8988T (cell line): ENCODE results near the gene CNTNAP5.

ENCODE experiments used
- DNase-seq: peaks from one replicate; pipeline ENCODE4 v3.0.0; 2011

The CNTNAP5 gene

GRCh38 chr2:124272261-124272841, 247.3 kb downstream of the CNTNAP5 start:
- DNase-seq = no peak

DNA sequence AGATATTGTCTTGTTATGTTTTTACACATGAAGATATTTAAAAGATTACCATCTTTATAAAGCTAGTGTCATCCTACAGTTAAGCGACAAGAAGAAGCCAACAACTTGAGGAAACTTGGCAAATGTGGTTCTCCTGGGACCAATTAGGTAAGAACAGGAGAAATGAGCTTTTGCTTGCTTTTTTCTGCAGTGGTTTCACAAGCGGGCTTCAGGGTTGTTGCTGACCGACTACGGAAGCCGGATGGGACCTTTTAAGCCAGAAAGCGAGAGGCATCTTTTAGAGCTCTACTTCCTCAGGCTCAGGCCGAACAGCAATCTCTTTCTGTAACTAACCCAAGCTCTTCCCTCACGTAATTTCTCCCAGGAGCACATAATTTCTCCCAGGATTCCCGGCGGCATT, 256.5 kb downstream of the CNTNAP5 start:
- DNase-seq = no peak

DNA sequence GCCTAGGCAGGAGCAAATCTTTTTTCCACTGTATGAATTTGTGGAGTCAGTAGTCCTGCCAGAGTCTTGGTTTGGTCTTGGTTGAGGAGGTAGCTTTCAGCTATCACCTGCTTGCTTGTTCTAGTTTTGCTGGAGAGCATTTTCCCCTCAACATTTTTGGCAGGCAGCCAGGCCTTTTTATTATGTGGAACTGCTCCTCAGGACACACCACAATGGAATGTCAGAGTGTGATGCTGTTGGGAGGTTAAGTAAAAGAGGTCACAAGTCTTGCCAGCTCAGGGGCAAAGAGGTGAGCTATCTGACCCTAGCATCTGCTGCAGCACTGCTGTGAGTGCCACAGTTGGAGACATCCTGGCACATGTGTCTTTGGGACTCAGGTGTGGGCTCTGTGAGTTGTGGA, 258.0 kb downstream of the CNTNAP5 start:
- DNase-seq = no peak

- DNase-seq = no peak
These were observed 261.1 kb downstream of the CNTNAP5 start for GRCh38 chr2:124286089-124286783.

DNA sequence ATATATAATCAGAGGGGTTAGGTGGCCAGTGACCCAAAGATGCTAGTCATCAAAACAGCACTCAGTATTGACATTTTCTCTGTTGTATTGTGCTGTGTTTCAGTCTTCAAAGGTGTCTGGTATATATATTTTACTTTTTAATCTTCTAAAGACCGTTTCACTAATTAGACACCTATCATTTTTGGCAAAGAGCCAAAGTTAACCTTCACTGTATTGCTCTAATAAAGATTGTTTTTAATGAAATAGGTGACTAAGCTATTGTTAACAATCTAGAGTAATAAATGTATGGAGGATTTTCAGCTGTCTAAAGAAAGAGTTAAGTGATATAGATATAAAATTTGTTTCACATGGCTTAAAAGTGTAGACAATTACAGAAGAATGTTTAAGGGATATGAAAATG, 264.0 kb downstream of the CNTNAP5 start:
- no peak for DNase-seq

DNA sequence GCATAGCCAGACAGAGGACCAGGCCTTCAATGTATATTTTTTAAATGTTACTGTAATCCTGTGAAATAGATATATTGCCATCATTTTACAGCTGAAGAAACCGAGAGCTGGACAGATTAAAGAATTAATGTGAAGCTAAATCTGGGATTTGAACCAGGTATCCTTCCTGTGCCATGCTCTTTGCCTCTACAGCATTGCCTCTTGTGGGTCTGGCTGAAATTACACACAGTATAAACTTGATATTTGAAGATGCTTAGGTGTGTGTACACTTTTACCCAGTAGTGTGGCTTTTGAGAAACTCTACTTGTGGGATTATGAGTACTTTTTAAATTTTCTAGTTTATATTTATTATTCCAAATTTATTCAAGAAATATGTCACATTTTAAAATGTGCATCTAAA, 264.5 kb downstream of the CNTNAP5 start:
- DNase-seq = no peak

DNA sequence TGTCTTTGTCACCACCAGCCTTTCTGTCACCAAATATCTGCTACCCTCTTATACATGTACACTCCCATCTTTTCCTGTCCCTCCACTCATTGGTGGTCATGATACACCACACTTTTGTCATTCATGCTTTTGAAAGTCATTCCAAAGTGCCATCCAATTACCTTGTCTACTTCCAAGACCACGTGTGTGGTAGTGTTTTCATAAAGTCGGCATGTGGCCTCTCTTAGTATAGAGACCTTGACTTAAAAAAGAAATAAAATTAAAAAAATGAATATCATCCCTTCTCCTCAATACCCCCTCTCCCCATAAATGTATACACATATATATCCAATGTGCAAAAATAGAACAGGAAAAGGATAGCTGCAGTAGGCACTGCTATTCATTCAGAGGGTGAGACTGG, 271.4 kb downstream of the CNTNAP5 start:
- DNase-seq = no peak

DNA sequence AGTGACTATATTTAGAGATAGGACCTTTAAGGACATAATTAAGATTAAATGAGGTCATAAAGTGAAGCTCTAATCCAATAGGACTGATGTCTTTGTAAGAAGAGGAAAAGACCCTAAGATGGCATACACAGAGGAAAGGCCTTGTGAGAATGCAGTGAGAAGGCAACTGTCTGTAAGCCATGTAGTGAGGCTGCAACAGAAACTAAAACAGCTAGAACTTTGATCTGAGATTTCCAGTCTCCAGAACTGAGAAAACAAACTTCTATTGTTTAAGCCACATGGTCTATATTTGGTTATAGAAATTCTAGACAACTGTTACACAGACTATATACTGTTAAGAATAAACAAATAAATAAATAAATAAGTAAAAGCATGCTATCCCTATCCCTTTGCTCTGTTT, 276.8 kb downstream of the CNTNAP5 start:
- no peak for DNase-seq

DNA sequence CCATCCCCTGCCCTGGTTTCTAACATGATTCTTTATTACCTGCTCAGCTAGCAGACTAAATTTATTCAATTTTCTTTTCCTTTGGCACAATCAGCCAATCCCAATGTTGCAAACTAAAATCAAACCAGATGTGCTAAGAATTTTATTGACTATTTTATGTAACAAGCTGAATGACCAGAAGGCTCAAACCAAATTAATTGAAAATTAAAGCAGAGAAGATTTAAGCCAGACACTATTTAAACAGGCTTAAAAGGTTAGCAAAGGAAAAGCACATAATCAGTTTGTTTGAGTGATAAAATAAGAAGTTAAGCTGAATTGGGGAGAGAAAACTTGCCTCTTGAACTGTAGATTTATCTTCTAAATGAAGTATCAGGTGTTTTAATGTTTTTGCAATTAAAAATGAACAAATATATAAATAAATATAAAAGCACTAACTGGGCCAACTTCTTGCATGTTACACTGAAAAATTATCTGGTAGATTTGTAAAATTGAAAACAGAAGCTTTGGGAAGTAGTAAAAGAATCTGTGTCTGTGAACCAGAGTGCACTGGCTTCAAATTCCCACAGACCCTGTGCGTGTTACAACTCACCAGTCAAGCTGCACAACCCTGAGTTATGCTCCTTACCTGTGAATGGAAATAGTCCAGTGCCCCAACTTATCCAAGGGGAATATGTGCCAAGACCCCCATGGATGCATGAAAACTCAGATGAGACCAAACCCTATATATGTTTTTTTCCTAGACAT, 283.4 kb downstream of the CNTNAP5 start:
- no peak for DNase-seq

DNA sequence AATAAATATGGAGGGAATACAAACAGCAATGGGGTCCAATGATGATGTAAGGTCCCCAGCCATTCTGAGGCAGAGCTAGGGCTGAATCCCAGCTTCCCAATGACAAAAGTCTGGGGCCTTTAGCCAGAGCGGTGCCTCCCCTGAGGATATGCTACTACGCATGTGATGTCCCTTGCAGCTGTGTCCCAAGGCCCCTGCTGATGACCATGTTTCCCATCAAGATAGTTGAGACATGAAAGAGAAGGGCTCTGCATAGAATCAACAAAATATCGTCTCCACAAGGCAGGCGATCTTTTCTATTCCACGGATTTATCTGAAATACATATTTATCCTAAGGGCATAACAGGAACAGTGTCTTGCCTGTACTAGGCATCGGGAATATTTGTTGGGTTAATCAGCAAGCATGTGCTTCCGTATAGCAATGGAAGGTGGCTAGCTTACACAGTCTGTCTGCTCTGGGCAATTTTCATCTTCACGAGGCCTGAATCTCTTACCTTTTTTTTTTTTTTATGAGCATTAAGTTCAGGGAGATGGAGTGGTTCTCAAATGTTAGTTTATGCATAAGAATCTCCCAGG, 284.6 kb downstream of the CNTNAP5 start:
- no peak for DNase-seq

GRCh38 chr2:124310671-124311070, 285.6 kb downstream of the CNTNAP5 start:
- no peak for DNase-seq

DNA sequence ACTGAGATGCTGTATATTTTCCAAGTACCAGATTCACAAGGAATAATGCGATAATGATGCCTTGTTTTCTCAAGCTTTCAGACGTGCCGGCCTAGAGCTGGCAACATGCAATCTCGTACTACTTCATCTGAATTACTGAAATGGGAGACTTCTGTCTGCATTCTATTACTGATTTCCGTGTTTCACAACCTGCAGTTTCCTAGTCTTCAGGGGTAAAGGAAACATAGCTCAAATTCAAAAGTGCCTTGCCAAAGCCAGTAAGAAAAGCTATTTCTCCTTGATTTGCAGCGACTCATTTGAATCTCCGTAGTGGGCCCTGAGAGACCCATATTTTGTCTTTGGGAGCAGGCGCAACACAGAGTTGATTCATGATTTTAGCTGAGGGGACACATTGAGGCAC, 289.0 kb downstream of the CNTNAP5 start:
- DNase-seq = no peak

DNA sequence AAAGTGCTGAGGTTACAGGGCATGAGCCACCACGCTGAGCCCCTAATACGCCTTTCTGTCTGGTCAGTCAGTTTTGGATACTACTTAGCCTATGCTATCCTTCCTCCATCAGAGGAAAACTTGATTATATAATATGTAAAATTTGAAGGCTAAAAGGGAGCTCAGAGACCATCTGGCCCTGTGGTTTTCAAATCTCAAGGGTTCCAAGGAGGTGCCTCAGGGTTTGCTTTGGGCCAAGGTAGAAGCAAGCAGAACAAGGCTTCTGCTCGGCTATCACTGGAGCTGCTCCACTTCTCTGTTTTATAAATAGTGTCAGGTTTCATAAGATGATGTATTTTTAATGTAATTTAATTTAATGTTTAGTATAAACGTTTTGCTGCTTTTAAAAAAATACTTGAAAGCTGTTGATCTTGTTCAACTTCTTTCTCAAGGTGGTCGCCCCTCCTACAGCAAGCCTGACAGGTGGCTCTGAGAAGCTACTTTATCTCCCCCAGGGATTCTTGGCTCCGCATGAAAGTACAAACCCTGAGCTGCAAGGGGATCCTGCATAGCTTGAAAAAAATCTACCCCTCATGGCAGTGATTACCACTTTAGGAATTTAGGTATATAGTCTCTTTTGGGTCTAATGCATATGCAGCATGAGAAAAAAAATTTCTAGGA, 290.3 kb downstream of the CNTNAP5 start:
- DNase-seq = no peak

- DNase-seq = no peak
These were observed 291.0 kb downstream of the CNTNAP5 start for GRCh38 chr2:124316133-124316532.

- DNase-seq = no peak
These were observed 292.0 kb downstream of the CNTNAP5 start for GRCh38 chr2:124316881-124317605.

DNA sequence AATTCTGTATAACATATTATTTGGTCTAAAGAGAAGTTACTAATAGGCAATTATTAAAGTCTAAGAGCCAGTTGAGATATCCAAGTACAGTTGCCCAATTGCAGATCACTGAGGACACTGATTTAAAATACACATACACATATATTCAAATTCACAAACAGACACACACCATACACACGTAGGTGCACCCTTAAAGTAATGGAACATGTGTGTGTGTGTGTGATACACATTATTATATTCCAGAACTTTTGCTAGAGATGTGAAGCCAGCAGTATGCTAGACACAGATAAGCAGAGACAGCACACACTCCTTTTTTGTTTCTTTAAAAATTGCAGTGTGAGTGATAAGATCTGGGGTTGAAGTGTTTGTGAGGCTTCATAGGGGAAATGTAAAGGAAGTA, 292.5 kb downstream of the CNTNAP5 start:
- no peak for DNase-seq

GRCh38 chr2:124318913-124319312, 293.8 kb downstream of the CNTNAP5 start:
- no peak for DNase-seq

GRCh38 chr2:124319577-124319976, 294.5 kb downstream of the CNTNAP5 start:
- DNase-seq = no peak

DNA sequence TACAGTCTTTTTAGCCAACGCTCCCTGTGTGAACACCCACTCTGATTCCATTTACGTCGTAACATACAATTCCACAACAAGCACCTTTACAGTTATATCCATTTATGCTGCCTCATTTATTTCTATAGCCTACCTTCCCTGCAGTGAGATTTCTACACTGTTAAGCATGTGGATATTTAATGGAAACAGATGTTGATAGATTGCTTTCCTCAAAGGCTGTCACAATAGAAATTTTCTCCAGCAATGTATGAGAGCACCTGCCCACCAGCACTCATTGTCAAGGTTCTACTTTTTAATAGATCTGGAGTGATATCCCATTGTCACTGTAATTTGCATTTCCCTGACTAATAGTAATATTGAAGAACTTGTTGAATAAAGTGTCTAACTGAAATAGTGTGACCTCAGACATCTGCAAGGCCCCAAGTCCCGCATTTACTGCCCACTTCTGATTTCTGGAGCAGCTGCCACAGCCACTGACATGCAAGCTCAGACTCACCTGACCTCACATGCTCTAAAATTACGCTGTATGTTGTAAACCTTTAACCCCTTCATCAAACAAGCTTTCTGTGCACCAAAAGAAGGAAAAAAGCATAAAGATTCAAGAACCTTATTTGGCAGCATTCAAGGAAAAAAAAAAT, 295.1 kb downstream of the CNTNAP5 start:
- DNase-seq = no peak

GRCh38 chr2:124323321-124323720, 298.2 kb downstream of the CNTNAP5 start:
- no peak for DNase-seq

- no peak for DNase-seq
These were observed 300.8 kb downstream of the CNTNAP5 start for GRCh38 chr2:124325667-124326440.
